Pancreas (tissue), 10 donors: ENCODE results near the gene DNAJC15. TPM values are rescaled to one million over a fixed set of nuclear protein-coding genes. Genes with fewer than 3 reads are reported as not detected.

Experiments used
- ATAC-seq, 4 donors: fragments of 200-7000 bp; cut with Tn5 transposase; one replicate each; pipeline versions ENCODE4 v1.8.0 to v1.9.1; 2020; ENCODE audit warnings: mild to moderate bottlenecking in 4 of 4, moderate library complexity in 4 of 4
- DNase-seq, 6 donors: peaks; one replicate each; pipeline ENCODE4 v3.0.0-alpha.2; 2020
- FAIRE-seq: peaks from 2 replicates; lab custom pipeline; 2012; peaks lifted over from hg19 to GRCh38; lab: Jason Lieb, UNC
- H3K27ac ChIP-seq, 4 donors: fragments of 200-600 bp; sonication (generic); 1 replicate in 3 of 4; 2 replicates in 1 of 4; pipeline versions ENCODE4 v1.5.0 to v1.8.0; 2020
- H3K27me3 ChIP-seq, 4 donors: fragments of 200-600 bp; one replicate each; pipeline ENCODE4 v1.8.0; 2021
- H3K36me3 ChIP-seq, 3 donors: fragments of 200-600 bp; sonication (generic) in 1 of 3; one replicate each; pipeline versions ENCODE4 v1.5.0 to v1.8.0; 2020 to 2021
- H3K4me1 ChIP-seq, 3 donors: fragments of 200-600 bp; one replicate each; pipeline ENCODE4 v1.8.0; 2021
- H3K4me3 ChIP-seq, 4 donors: fragments of 200-600 bp; sonication (generic) in 2 of 4; one replicate each; pipeline versions ENCODE4 v1.5.0 to v1.8.0; 2020 to 2021
- H3K9me3 ChIP-seq, 4 donors: fragments of 200-600 bp; one replicate each; pipeline ENCODE4 v1.8.0; 2021
- CTCF ChIP-seq, 4 donors: fragments of 200-600 bp; sonication (generic) in 3 of 4; IDR thresholded peaks; one replicate each; pipeline versions ENCODE4 v1.5.0 to v1.8.0; 2021; ENCODE audit warnings: antibody characterized with exemption in 4 of 4
- WGBS, 2 donors: extraction: QIAGEN DNeasy Blood & Tissue Kit; methylation state at CpG; one replicate each; pipeline ENCODE4 v1.1.7; 2013; 5-methylcytosine and 5-hydroxymethylcytosine counted together
- intact Hi-C, 3 donors: fragments of 100-400 bp; cut with DNase I; formaldehyde crosslinking; loops; one replicate each; pipeline versions ENCODE4 v1.11.1 to v1.14.2; 2022
- polyA plus RNA-seq, 2 donors: library from polyadenylated mRNA; stranded (reverse); fragments of 200-250 nt; gene quantifications; one replicate each; pipeline ENCODE4 v1.2.3, GENCODE V29; 2013
- total RNA-seq, 6 donors: library from RNA; stranded (reverse); fragmentation: NEBNext Ultra II Directional in 4 of 6; extraction: Animal tissue kit (Norgen Biotek cat#: 25700) in 4 of 6; gene quantifications; one replicate each; pipeline versions ENCODE4 v1.2.1 to v1.2.4, GENCODE V29; 2021 to 2023
- donor health status: healthy with polysubstance abuse.
- donor health status: DM: no; HTN: no; CAD: no; lungs with moderate emphysema.
- donor health status: DM: no; HTN: no; CAD: no.
- donor health status: control.
- donor health status: control.
- donor health status: Bipolar disorder and iron deficiency.
- donor health status: DM: yes; HTN: yes; CAD: no.
- donor health status: DM: no; HTN: no; CAD: no.
- donor health status: DM: no; HTN: no; CAD: no.
- donor health status: DM: yes; HTN: yes; CAD: no.

The DNAJC15 gene
- total and polyA plus RNA-seq, 8 donors, result 5.2 to 10.2 (median 6.8) TPM

- H3K36me3 ChIP-seq, result no peaks in the 10 kb centered on the region
- intact Hi-C loops, result no loop called here
- WGBS, 2 donors, result 95 to 100% methylated on average over 1 of the region's 1 CpG
- FAIRE-seq (no peak), ATAC-seq (no peak), DNase-seq (no peak)
- H3K4me3 ChIP-seq, result no peak overlapping the region
- H3K27me3 ChIP-seq, result no peaks in the 10 kb centered on the region
- H3K9me3 ChIP-seq, result no peaks in the 10 kb centered on the region
- H3K27ac ChIP-seq, result no peak overlapping the region
- no peak for TF ChIP-seq CTCF (IDR thresholded peaks at IDR 0.05)
- peaks cover 0 to 7% (median 3%) of the 10 kb centered on the region in 3 donors for H3K4me1 ChIP-seq
Observed at GRCh38 chr13:42994878-42995277, 28.5 kb upstream of the DNAJC15 start.

- no peak for DNase-seq
Observed at GRCh38 chr13:42996584-42996983, 26.8 kb upstream of the DNAJC15 start.

GRCh38 chr13:42997381-42997780, 26.0 kb upstream of the DNAJC15 start:
- Histone ChIP-seq H3K27me3 (no peaks in the 10 kb centered on the region), H3K27ac (no peak overlapping the region), H3K36me3 (no peaks in the 10 kb centered on the region), H3K9me3 (no peaks in the 10 kb centered on the region), H3K4me3 (no peak overlapping the region), H3K4me1 (no peaks in the 10 kb centered on the region)
- DNase-seq (no peak), FAIRE-seq (no peak), ATAC-seq (no peak)
- TF ChIP-seq CTCF (IDR thresholded peaks at IDR 0.05), result no peak
- intact Hi-C loops, result no loop called here
- 86 to 93% methylated on average over 2 of the region's 2 CpGs for WGBS, 2 donors

More at GRCh38 chr13:42996584-42996983, 26.8 kb upstream of the DNAJC15 start:
- no peak for TF ChIP-seq CTCF (IDR thresholded peaks at IDR 0.05)
- Histone ChIP-seq H3K9me3 (no peaks in the 10 kb centered on the region), H3K27me3 (no peaks in the 10 kb centered on the region), H3K36me3 (no peaks in the 10 kb centered on the region), H3K4me3 (no peak overlapping the region), H3K4me1 (no peaks in the 10 kb centered on the region), H3K27ac (no peak overlapping the region)
- FAIRE-seq (no peak), ATAC-seq (no peak)
- WGBS, 2 donors, result 81 to 87% methylated on average over 3 of the region's 3 CpGs
- intact Hi-C loops, result no loop called here

GRCh38 chr13:42999491-42999890, 23.9 kb upstream of the DNAJC15 start:
- H3K27ac ChIP-seq, result no peak overlapping the region
- no peaks in the 10 kb centered on the region for H3K27me3 ChIP-seq
- H3K36me3 ChIP-seq, result no peaks in the 10 kb centered on the region
- no peak overlapping the region for H3K4me3 ChIP-seq
- intact Hi-C loops, result no loop called here
- no peaks in the 10 kb centered on the region for H3K4me1 ChIP-seq
- ATAC-seq (no peak), FAIRE-seq (no peak), DNase-seq (no peak)
- H3K9me3 ChIP-seq, result no peaks in the 10 kb centered on the region
- TF ChIP-seq CTCF (IDR thresholded peaks at IDR 0.05), result no peak
- 52 to 59% methylated on average over 2 of the region's 2 CpGs for WGBS, 2 donors

- intact Hi-C loops, result no loop called here
- Histone ChIP-seq H3K4me3 (no peak overlapping the region), H3K4me1 (no peaks in the 10 kb centered on the region), H3K27me3 (no peaks in the 10 kb centered on the region), H3K36me3 (no peaks in the 10 kb centered on the region), H3K9me3 (no peaks in the 10 kb centered on the region), H3K27ac (no peak overlapping the region)
- ATAC-seq, result no peak
- no peak for FAIRE-seq
- WGBS, 2 donors, result 60 to 65% methylated on average over 4 of the region's 4 CpGs
- TF ChIP-seq CTCF (IDR thresholded peaks at IDR 0.05), result no peak
- no peak for DNase-seq
Observed at GRCh38 chr13:43000676-43001075, 22.7 kb upstream of the DNAJC15 start.
